AG08395 (cell line): ENCODE results near the gene MBNL2.
A peak's percentile ranks its signal among the peaks of the same experiment; 100 is the strongest.
"Not testable (repeated sequence)": the region's sequence is repeated elsewhere in the genome, so short reads cannot be mapped to it uniquely, and the experiment has no call there.

Experiments
- DNase-seq: peaks from one replicate; pipeline ENCODE4 v3.0.0; 2012; ENCODE audit warnings: mixed read lengths, low spot score

Gene MBNL2

DNA sequence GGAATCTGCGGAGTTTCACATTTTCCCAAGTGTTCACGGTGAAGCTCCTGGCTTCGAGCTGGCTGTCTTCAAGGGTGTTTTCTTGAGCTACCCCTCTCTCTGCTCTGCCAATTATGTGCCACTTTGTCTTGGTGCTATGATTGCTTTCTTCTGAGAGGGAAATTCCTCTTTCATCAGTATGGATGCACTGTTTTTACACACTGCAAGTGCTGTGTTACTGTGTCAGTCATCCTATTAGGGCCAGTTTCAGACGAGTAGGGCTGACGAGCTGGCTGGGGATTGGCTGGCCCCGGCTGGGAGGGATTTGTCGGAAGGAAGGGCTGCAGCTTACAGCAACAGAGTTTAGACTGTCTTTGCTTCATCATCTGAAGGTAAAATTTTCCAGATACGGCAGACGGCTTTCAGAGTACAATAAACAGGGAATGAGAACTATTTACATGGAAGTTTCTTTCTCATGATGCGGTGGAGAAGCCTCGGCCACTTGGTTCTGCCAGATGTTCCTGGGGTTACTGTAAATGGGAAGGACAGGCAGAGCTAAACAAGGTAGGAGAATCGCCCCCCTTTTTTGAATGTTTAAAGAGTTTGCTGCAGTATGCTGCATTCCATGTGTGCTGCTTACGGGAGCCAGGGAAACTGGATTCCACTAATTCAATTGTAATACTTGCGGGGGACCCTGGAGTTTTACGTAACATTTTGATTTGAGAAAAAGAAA, at the start of gene MBNL2:
TSS of gene MBNL2 (plus strand) at position 345 of the 712 bp plus-strand sequence. CDS start 53,903 bp downstream, outside the sequence.
- peak; percentile 95 for DNase-seq

GRCh38 chr13:97174638-97175037, 47.5 kb upstream of the MBNL2 start:
- no peak for DNase-seq

DNA sequence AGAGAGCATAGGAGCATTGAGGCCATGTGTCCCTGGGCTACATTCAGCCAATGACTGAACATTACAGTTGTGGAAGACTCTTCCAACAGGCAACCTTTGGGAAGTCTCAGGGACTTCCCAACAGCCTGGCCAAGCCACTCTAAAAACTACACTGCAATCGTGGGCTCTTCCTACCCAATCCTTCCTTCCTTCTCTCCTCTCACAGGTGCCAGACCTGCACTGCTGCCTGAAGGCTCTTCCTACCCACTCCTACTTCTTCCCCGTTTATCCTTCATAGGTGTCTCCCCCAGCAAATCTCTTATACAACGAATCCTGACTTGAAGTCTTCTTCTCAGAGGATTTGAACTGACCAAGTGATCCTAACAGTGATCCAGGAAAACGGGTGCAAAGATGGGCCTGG, 47.1 kb upstream of the MBNL2 start:
- no peak for DNase-seq

DNA sequence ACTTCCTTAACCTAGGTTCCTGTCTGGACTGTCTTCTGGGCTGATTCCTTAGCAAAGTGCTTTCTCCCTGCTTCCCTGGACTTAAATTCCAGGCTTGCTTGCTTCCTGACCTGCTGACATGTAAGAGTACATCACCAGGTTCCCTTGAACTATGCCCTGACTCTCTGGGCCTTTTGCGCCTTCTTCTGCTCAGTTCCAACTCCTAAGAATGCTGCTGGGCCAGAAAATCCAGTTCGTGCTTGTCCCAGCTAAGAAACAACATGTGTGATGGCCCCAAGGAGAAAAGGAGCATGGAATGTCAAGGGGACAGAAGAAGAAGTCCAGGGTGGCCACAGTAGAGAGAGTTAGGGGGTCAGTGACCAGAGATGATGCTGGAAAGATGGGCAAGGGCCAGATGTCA, 42.6 kb upstream of the MBNL2 start:
- DNase-seq: no peak

- no peak for DNase-seq
Measured at GRCh38 chr13:97182111-97182890, 39.8 kb upstream of the MBNL2 start.

GRCh38 chr13:97185291-97185690, 36.8 kb upstream of the MBNL2 start:
- DNase-seq: no peak

- DNase-seq: no peak
Measured at GRCh38 chr13:97185751-97186150, 36.4 kb upstream of the MBNL2 start.

DNA sequence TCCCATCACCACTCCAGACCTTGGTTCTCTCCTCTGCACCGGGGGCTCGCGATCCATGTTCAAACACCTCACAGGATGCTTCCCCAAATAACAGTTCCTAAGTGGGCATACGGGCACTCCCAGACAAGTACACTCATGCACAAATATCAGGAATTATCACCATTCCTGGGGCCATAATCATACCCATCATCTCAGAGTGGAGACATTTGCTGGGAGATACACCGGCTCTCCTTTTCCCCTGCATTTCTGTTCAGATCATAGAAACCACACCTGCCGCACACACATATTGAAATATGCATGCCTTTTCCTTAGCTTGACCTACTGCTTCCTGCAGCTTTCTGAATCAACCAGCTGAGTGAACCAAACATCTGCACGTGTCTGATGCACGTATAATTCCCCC, 33.9 kb upstream of the MBNL2 start:
- no peak for DNase-seq

DNA sequence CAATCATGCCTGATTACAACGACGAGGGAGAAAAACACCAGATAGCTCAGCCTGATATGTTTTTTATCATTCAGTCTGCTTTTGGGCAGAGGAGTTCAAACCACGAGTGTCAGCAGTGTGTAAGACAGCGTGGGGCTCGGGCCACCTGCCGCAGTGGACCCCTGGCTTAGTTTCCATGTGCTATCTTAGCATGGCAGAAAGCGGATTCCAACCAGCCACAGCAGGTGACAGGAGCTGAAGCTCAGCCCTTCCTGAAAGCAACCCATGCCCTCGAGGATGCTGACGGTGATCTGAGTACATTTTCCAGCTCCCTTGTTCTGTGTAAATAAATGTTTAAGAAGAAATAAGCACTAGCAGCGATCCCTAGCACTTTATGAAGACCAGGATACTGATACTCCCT, 32.2 kb upstream of the MBNL2 start:
- no peak for DNase-seq

DNA sequence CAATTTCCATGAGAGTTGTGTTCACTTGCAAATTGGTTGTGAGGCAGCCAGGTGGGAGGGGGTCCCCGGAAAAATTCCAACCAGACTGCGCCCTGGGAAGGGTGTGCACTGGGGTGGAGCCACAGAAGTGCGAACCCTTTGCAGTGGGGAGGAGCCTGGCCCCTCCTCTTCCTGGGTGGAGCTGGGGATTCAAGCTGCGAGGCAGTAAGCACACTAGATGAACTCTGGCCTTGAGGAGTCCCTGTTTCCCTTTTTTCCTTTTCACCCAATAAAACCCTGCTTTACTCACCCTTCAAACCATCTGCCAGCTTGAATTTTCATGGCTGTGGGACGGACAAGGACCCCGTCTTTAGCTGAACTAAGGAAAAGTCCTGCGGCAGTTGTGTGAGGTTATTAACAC, 31.0 kb upstream of the MBNL2 start:
- no peak for DNase-seq

GRCh38 chr13:97191615-97192014, 30.5 kb upstream of the MBNL2 start:
- DNase-seq: no peak

DNA sequence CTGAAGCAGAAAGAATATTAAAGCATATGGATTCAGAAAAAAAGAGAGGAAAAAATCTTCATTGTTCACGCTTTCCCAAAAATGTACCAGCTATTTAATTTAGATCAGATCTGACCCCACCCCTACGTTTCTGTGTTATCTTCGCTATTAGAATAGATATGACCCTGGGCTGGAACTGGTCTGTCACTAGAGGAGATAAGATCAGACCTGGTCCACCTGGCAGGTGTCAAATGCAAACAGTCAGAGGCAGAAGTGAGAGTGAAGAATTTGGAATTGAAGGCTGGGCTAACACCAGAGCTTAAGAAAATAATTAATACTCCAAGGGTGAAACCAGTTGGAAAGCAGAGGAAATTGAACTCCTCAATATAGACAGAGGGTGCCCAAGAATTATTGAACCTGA, 30.0 kb upstream of the MBNL2 start:
- DNase-seq: no peak

GRCh38 chr13:97193577-97193976, 28.6 kb upstream of the MBNL2 start:
- no peak for DNase-seq

GRCh38 chr13:97194479-97194878, 27.7 kb upstream of the MBNL2 start:
- no peak for DNase-seq

- no peak for DNase-seq
Measured at GRCh38 chr13:97196340-97196739, 25.8 kb upstream of the MBNL2 start.

DNA sequence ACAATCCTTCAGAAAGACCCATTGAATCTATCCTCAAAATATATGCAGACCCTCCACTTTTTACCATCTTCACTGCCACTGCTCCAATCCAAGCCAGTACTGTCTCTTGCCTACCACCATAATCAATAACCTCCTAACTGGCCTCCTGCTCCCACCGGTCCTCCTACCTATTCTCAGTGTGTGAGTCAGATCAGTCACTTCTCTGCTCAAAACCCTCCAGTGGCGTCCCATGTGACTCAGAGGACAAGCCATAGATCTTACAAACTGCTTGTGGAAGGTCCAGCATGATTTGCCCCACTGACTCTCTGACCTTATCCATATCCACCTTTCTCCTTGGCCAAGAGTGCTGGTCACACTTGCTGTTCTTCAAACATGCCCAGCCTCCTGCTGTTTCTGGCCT, 23.4 kb upstream of the MBNL2 start:
- DNase-seq: no peak

- DNase-seq: no peak
Measured at GRCh38 chr13:97199451-97199850, 22.7 kb upstream of the MBNL2 start.

DNA sequence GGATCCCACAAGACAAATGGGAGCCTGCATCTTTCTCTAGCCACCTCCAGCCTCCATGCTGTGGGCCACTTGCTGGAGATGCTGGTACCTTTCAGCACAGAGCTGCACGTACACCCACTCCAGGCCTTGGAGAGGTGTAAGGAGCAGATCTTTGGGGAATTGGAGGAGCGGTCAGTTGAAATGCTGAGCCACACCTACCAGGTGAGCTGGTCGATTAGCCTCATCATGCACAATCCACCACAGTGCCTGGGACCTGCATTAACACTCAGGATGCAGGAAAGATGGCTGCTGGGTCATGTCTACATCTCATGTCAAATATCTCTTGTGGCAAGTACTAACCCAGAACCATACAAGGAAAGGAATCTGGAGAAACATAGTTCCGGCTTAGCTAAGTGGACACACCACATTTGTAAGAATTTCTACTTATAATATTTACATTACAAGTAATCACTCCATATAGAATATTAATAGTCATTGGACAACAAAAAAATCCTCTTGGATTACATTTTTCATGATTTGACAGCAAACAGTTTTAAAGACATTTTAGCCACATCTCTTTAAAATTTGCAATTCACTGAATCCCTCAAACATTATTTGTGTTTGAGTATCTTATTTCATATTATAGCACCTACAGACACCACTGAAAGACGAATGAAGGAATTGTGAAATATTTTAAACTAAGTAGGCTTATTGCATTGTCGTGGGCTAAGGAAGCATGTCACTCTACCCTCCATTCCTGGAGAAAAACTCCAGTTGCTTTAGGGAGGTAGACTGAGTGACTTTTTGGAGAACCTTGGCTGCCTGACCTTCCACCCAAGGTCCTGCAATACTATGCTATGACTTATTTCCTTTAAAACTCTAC, 21.8 kb upstream of the MBNL2 start:
- no peak for DNase-seq

DNA sequence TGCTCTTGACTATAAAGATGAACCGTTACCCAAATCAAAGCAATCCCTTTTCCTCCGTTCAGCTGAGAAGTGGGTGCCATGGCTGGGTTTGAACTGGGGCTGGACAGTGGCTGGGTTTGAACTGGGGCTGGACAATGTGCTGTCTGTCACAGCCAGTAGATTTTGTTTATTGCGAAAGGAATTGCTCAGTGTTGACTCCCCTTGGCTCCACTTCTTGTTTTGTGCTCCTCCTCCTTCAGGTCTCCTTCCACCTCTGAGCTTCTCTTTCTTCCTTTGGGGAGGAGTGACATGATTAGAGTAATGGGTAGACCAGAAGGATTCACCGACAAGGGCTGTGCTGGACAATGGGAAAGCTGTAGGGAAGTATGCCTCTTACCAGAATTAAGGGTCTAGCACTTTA, 19.4 kb upstream of the MBNL2 start:
- DNase-seq: no peak

DNA sequence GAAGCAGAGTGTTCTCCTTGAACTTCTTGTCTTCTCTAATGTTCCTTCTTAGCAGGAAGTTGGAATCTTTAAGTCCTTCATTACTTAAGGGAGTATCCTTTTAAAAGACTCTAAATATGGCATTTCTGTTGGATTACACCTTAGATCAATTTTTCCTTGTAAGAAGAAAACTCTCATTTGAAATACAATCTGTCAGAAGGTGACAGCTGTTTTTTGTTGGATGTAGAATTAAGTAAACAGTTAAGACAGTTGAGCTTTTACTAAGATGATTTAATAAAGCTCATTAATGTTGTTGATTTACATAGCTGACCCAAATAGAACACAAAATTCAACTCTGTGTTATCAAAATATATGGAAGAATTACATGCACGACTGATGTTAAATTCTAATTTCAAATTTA, 16.7 kb upstream of the MBNL2 start:
- DNase-seq: no peak

- no peak for DNase-seq
Measured at GRCh38 chr13:97205982-97206381, 16.2 kb upstream of the MBNL2 start.

GRCh38 chr13:97207252-97207651, 14.9 kb upstream of the MBNL2 start:
- DNase-seq: not testable (repeated sequence)

DNA sequence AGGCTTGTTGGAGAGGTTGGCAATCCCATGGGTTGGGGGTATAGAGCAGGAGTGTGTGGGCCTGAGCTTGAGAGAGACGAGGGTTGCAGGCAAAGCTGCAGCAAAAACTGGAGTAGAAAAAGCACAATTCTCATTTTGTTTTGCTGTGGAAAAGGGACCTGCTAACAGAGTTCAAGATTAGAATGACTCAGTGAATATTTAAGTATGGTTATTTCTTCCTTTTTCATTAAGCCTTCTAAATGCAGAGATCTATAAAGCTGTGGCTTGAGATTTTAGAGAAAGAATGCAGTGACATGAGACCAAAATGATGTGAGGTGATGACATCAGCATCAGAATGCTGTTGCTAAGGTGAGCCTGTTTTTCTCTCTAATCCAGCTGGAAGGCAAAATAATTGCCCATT, 10.8 kb upstream of the MBNL2 start:
- no peak for DNase-seq
